HG02885 (cell line): Measurements from ENCODE around the gene EPX.
A peak's percentile ranks its signal among the peaks of the same experiment; 100 is the strongest.

Source experiments
- ATAC-seq: cut with Tn5 transposase; IDR thresholded peaks from one replicate; pipeline ENCODE4 v1.9.1; 2021; ENCODE audit warnings: mild to moderate bottlenecking; ENCODE audit not compliant: unreplicated experiment, poor library complexity

The EPX gene

GRCh38 chr17:58184308-58184985, 8.1 kb upstream of the EPX start:
- no peak for ATAC-seq

GRCh38 chr17:58184986-58185761, 7.4 kb upstream of the EPX start:
- no peak for ATAC-seq

GRCh38 chr17:58186591-58186990, 5.9 kb upstream of the EPX start:
- no peak for ATAC-seq

GRCh38 chr17:58187063-58187462, 5.5 kb upstream of the EPX start:
- ATAC-seq = no peak

GRCh38 chr17:58187675-58188074, 4.9 kb upstream of the EPX start:
- no peak for ATAC-seq

- ATAC-seq = no peak
Observed at GRCh38 chr17:58189436-58190146, 2.9 kb upstream of the EPX start.

GRCh38 chr17:58191241-58191896, 1.2 kb upstream of the EPX start:
- ATAC-seq = no peak

- ATAC-seq = no peak
Observed at GRCh38 chr17:58193641-58194255, 1.2 kb downstream of the EPX start.

GRCh38 chr17:58195518-58196123, 3.1 kb downstream of the EPX start:
- ATAC-seq = no peak

- no peak for ATAC-seq
Observed at GRCh38 chr17:58196610-58197009, 4.1 kb downstream of the EPX start.

- ATAC-seq = peak; percentile 51
Observed at GRCh38 chr17:58200024-58200633, 7.6 kb downstream of the EPX start.

- no peak for ATAC-seq
Observed at GRCh38 chr17:58202859-58203258, 10.3 kb downstream of the EPX start.

- no peak for ATAC-seq
Observed at GRCh38 chr17:58204796-58205195, 12.3 kb downstream of the EPX start.

- no peak for ATAC-seq
Observed at GRCh38 chr17:58205936-58206335, 13.4 kb downstream of the EPX start.

- ATAC-seq = no peak
Observed at GRCh38 chr17:58207451-58207850, 14.9 kb downstream of the EPX start.

- no peak for ATAC-seq
Observed at GRCh38 chr17:58208344-58208743, 15.8 kb downstream of the EPX start.

GRCh38 chr17:58210922-58211321, 18.4 kb downstream of the EPX start:
- no peak for ATAC-seq

GRCh38 chr17:58215685-58216084, 23.2 kb downstream of the EPX start:
- no peak for ATAC-seq

GRCh38 chr17:58217766-58218165, 25.2 kb downstream of the EPX start:
- ATAC-seq = no peak
